ENCODE results near the gene VMP1. TPM values are rescaled to one million over a fixed set of nuclear protein-coding genes. Genes with fewer than 3 reads are reported as not detected.
A peak's percentile ranks its signal among the peaks of the same experiment; 100 is the strongest.

VMP1 gene
- total and polyA plus RNA-seq, 2 of the 4 experiments (the other 2 are of a cell fraction) = 89.8 to 197 TPM

- Histone ChIP-seq H3K18ac (ENCODE audit: low read depth, low read length) (peak overlapping the region; percentile 99), H4K8ac (ENCODE audit: low read depth in 2 of 2, low read length in 2 of 2) (peak overlapping the region; percentile 83 to 88), H3K27me3 (ENCODE audit: control insufficient read depth, insufficient read depth, low read length) (no peaks in the 10 kb centered on the region), H3K79me1 (ENCODE audit: low read depth in 1 of 2, low read length in 2 of 2) (peaks cover 21 to 59% of the 10 kb centered on the region in 2 experiments), H4K5ac (ENCODE audit: low read depth, low read length) (peak overlapping the region; percentile 93), H3K9me3 (ENCODE audit: control insufficient read depth, insufficient read depth, low read length) (no peaks in the 10 kb centered on the region), H2AFZ (replicated peaks; ENCODE audit: low read length, poor library complexity) (no peak overlapping the region), H2AK5ac (ENCODE audit: low read depth, low read length) (peak overlapping the region; percentile 35; the same call in 1 of the 2 replicates), H3K9me1 (ENCODE audit: insufficient read depth, low read length) (peaks cover 9% of the 10 kb centered on the region), H3K14ac (replicated peaks; ENCODE audit: low read depth, low read length) (peak overlapping the region; percentile 95), H3K4me1 (ENCODE audit: control insufficient read depth, insufficient read depth, low read length) (peaks cover 25% of the 10 kb centered on the region), H3K4me3 (ENCODE audit: insufficient read depth, low read depth, low read length) (peak overlapping the region; percentile 33; the same call in 1 of the 2 replicates), H3K9ac (ENCODE audit: low read depth, low read length) (peak overlapping the region; percentile 75), H3K36me3 (ENCODE audit: control insufficient read depth, insufficient read depth, low read length) (no peaks in the 10 kb centered on the region), H2BK120ac (ENCODE audit: low read depth, low read length) (peak overlapping the region; percentile 95), H3K4ac (ENCODE audit: low read depth, low read length) (peak overlapping the region; percentile 87; the same call in 1 of the 2 replicates), H3K27ac (ENCODE audit: insufficient read depth, low read length) (peak overlapping the region; percentile 100), H2AK9ac (replicated peaks; ENCODE audit: low read depth, low read length, poor library complexity) (no peak overlapping the region), H2BK20ac (ENCODE audit: low read depth, low read length) (peak overlapping the region; percentile 94), H3K4me2 (ENCODE audit: low read depth, low read length) (peak overlapping the region; percentile 97), H2BK5ac (ENCODE audit: low read depth, low read length, poor library complexity, severe bottlenecking) (peak overlapping the region; percentile 99), H4K20me1 (ENCODE audit: insufficient read depth, low read length) (no peaks in the 10 kb centered on the region), H3K56ac (ENCODE audit: extremely low read depth, insufficient read depth, low read length) (peak overlapping the region; percentile 90), H2BK15ac (ENCODE audit: low read depth, low read length) (peak overlapping the region; percentile 93; the same call in 2 of the 3 replicates), H4K91ac (ENCODE audit: insufficient read depth, low read depth, low read length) (peak overlapping the region; percentile 85), H3K23ac (ENCODE audit: low read depth, low read length) (peak overlapping the region; percentile 98)
- intact Hi-C loops (cut with micrococcal nuclease) (loop anchor here (2.0 kb wide), 1 partner anchor 19 kb away; no protein-coding TSS in a partner anchor), dilution Hi-C loops (cut with HindIII; ENCODE audit: low sequenced_read_pairs, unreplicated experiment) (no loop called here), in situ Hi-C loops (cut with MboI; ENCODE audit: low sequenced_read_pairs) (loop anchor here (5.0 kb wide), 1 partner anchor 42 kb away; no protein-coding TSS in a partner anchor)
- BruUV-seq (replicated peaks) = TSS peak; percentile 70
- WGBS, 2 experiments (ENCODE audit: extremely low coverage in 2 of 2, insufficient read length in 1 of 2) = no CpG with 5 or more reads among the region's 4 CpGs
- CTCF ChIA-PET = interaction anchor here (0.5 kb wide), 1 partner anchor 75 kb away, joined by 7 read pairs; no protein-coding TSS in a partner anchor
- DNase-seq = peak; percentile 98
- ATAC-seq (ENCODE audit: low read depth) = peak; percentile 75
- POLR2A ChIA-PET (ENCODE audit: unreplicated experiment) = interaction anchor here (0.6 to 2.5 kb wide), 3 partner anchors 8 to 104 kb away, joined by 3 to 13 read pairs (median 12); no protein-coding TSS in a partner anchor
- TF ChIP-seq POLR2A (IDR thresholded peaks at IDR 0.05; ENCODE audit: low read depth, low read length) = no peak; the same call in 1 of the 2 replicates
- TF ChIP-seq MXI1 (IDR thresholded peaks at IDR 0.05; ENCODE audit: borderline replicate concordance, low read depth, low read length) = 0 out of 2 replicates have a peak, but pooled peaks have one; percentile 29
- peak; percentile 84 for TF ChIP-seq MAFK (IDR thresholded peaks at IDR 0.05; ENCODE audit: low read depth, low read length)
- TF ChIP-seq RFX5 (IDR thresholded peaks at IDR 0.05; ENCODE audit: low read depth, low read length) = no peak
- peak; percentile 12 for TF ChIP-seq RCOR1 (IDR thresholded peaks at IDR 0.05; ENCODE audit: insufficient replicate concordance, low read length)
- TF ChIP-seq BHLHE40 (IDR thresholded peaks at IDR 0.05; ENCODE audit: low read depth, low read length) = no peak
- peak; percentile 17; the same call in 1 of the 2 replicates for TF ChIP-seq MAZ (IDR thresholded peaks at IDR 0.05; ENCODE audit: borderline replicate concordance, low read depth, low read length)
- TF ChIP-seq FOS (IDR thresholded peaks at IDR 0.05; ENCODE audit: low read depth, low read length) = peak; percentile 94
- peak; percentile 89; the same call in 1 of the 2 replicates for TF ChIP-seq CHD1 (IDR thresholded peaks at IDR 0.05; ENCODE audit: low read depth, low read length)
- TF ChIP-seq USF2 (IDR thresholded peaks at IDR 0.05; ENCODE audit: low read depth, low read length) = no peak
- 0 out of 2 replicates have a peak, but pooled peaks have one; percentile 54 for TF ChIP-seq CEBPB (IDR thresholded peaks at IDR 0.05; ENCODE audit: low read depth, low read length)
- TF ChIP-seq SMC3 (IDR thresholded peaks at IDR 0.05; ENCODE audit: low read depth, low read length) = no peak
- TF ChIP-seq CTCF (conservative IDR thresholded peaks at IDR 0.05; ENCODE audit: low read depth, low read length) = no peak
- TF ChIP-seq RAD21 (IDR thresholded peaks at IDR 0.05; ENCODE audit: low read length) = 0 out of 2 replicates have a peak, but pooled peaks have one; percentile 16
- TF ChIP-seq NFE2L2 (IDR thresholded peaks at IDR 0.05; ENCODE audit: low read depth, low read length) = peak; percentile 62; the same call in 1 of the 2 replicates
These were observed 122.0 kb downstream of the VMP1 start for GRCh38 chr17:59829217-59830006.

Measured in IMR-90 (cell line).